Muscle of leg (tissue), 11 donors: ENCODE results near the gene GRID1. TPM values are rescaled to one million over a fixed set of nuclear protein-coding genes. Genes with fewer than 3 reads are reported as not detected.

Source experiments
- DNase-seq: peaks from one replicate; pipeline ENCODE4 v3.0.0; 2013
- H3K27ac ChIP-seq: one replicate; pipeline ENCODE4 v1.5.1; 2013; ENCODE audit warnings: mild to moderate bottlenecking, low read length, control low read depth
- H3K27me3 ChIP-seq: one replicate; pipeline ENCODE4 v1.6.1; 2013; ENCODE audit warnings: low read length; ENCODE audit not compliant: control insufficient read depth, insufficient read depth
- H3K36me3 ChIP-seq: one replicate; pipeline ENCODE4 v1.6.1; 2013; ENCODE audit warnings: low read length; ENCODE audit not compliant: control insufficient read depth, insufficient read depth
- H3K4me1 ChIP-seq: one replicate; pipeline ENCODE4 v1.6.1; 2013; ENCODE audit warnings: low read length; ENCODE audit not compliant: control insufficient read depth, insufficient read depth
- H3K4me3 ChIP-seq: one replicate; pipeline ENCODE4 v1.5.1; 2013; ENCODE audit warnings: low read length, control low read depth
- H3K9me3 ChIP-seq: replicated peaks from 2 replicates; pipeline ENCODE4 v1.6.1; 2013; ENCODE audit warnings: low read depth, low read length; ENCODE audit not compliant: control insufficient read depth
- WGBS: methylation state at CpG from one replicate; pipeline ENCODE4 v1.1.5; 2013; ENCODE audit warnings: missing lambda C conversion rate; ENCODE audit not compliant: insufficient coverage; 5-methylcytosine and 5-hydroxymethylcytosine counted together
- polyA plus RNA-seq, 8 donors: library from polyadenylated mRNA; unstranded; fragments of 120-200 nt; gene quantifications; one replicate each; pipeline versions ENCODE4 v1.2.1 to v1.2.3, GENCODE V29; 2013; ENCODE audit warnings: inconsistent platforms in 1 of 8, low replicate concordance in 1 of 8; ENCODE audit not compliant: insufficient read length in 8 of 8, insufficient read depth in 1 of 8
- total RNA-seq: library from RNA; stranded (reverse); fragments of 120-200 nt; gene quantifications from one replicate; pipeline ENCODE4 v1.2.4, GENCODE V29; 2013

GRID1 gene
- total and polyA plus RNA-seq, 9 donors: 2.4 to 6.1 (median 3.1) TPM

- peak; percentile 74 for DNase-seq
- H3K4me1 ChIP-seq: no peaks in the 10 kb centered on the region
- H3K36me3 ChIP-seq: no peaks in the 10 kb centered on the region
- H3K4me3 ChIP-seq: no peak overlapping the region
- no peaks in the 10 kb centered on the region for H3K9me3 ChIP-seq
- H3K27ac ChIP-seq: no peak overlapping the region
- WGBS: 29% methylated on average over 1 of the region's 2 CpGs
- no peaks in the 10 kb centered on the region for H3K27me3 ChIP-seq
These were observed 466.1 kb downstream of the GRID1 start for GRCh38 chr10:85900487-85900886.

- Histone ChIP-seq H3K4me3 (no peak overlapping the region), H3K9me3 (no peaks in the 10 kb centered on the region), H3K36me3 (no peaks in the 10 kb centered on the region), H3K27ac (no peak overlapping the region), H3K27me3 (no peaks in the 10 kb centered on the region), H3K4me1 (no peaks in the 10 kb centered on the region)
- 75% methylated on average over 5 of the region's 6 CpGs for WGBS
- DNase-seq: no peak
These were observed 466.5 kb downstream of the GRID1 start for GRCh38 chr10:85900061-85900460.

DNA sequence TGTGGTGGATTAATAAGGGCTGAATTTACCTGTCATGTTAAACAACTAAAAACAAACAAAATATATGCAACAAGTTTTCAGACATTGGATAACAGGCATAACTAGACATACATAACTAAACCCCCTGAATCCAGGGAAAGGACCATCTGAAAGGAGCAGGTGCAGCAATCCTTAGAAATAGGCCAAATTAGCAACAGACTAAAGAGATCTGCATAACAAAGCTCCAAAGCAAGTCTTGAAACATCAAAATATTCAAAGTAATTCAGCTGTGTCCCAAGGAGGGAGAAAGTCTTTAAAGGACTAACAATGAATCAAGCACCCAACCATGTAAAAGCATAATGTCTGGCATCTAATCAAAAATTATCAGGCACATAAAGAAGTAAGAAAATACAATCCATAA lies 475.1 kb downstream of the GRID1 start:
- Histone ChIP-seq H3K36me3 (no peaks in the 10 kb centered on the region), H3K4me3 (no peak overlapping the region), H3K9me3 (no peaks in the 10 kb centered on the region), H3K27ac (no peak overlapping the region), H3K27me3 (no peaks in the 10 kb centered on the region), H3K4me1 (no peaks in the 10 kb centered on the region)
- no peak for DNase-seq

GRCh38 chr10:85888559-85888958 lies 478.0 kb downstream of the GRID1 start:
- H3K4me1 ChIP-seq: no peaks in the 10 kb centered on the region
- no peaks in the 10 kb centered on the region for H3K9me3 ChIP-seq
- H3K27me3 ChIP-seq: no peaks in the 10 kb centered on the region
- no peak overlapping the region for H3K27ac ChIP-seq
- H3K36me3 ChIP-seq: no peaks in the 10 kb centered on the region
- WGBS: no CpG with 5 or more reads among the region's 2 CpGs
- no peak for DNase-seq
- H3K4me3 ChIP-seq: no peak overlapping the region

GRCh38 chr10:85888004-85888403 lies 478.6 kb downstream of the GRID1 start:
- no peaks in the 10 kb centered on the region for H3K9me3 ChIP-seq
- H3K4me1 ChIP-seq: no peaks in the 10 kb centered on the region
- H3K4me3 ChIP-seq: no peak overlapping the region
- no peak overlapping the region for H3K27ac ChIP-seq
- WGBS: 83% methylated on average over 3 of the region's 3 CpGs
- H3K27me3 ChIP-seq: no peaks in the 10 kb centered on the region
- no peak for DNase-seq
- no peaks in the 10 kb centered on the region for H3K36me3 ChIP-seq

GRCh38 chr10:85874208-85874607 lies 492.4 kb downstream of the GRID1 start:
- no peak for DNase-seq
- no peaks in the 10 kb centered on the region for H3K27me3 ChIP-seq
- H3K9me3 ChIP-seq: peaks cover 2% of the 10 kb centered on the region
- no peak overlapping the region for H3K4me3 ChIP-seq
- no peaks in the 10 kb centered on the region for H3K4me1 ChIP-seq
- no peak overlapping the region for H3K27ac ChIP-seq
- no peaks in the 10 kb centered on the region for H3K36me3 ChIP-seq

GRCh38 chr10:85873063-85873462 lies 493.5 kb downstream of the GRID1 start:
- Histone ChIP-seq H3K36me3 (no peaks in the 10 kb centered on the region), H3K27ac (no peak overlapping the region), H3K9me3 (peaks cover 2% of the 10 kb centered on the region), H3K27me3 (no peaks in the 10 kb centered on the region), H3K4me3 (no peak overlapping the region), H3K4me1 (no peaks in the 10 kb centered on the region)
- no peak for DNase-seq
- no CpG with 5 or more reads among the region's 3 CpGs for WGBS

- no peaks in the 10 kb centered on the region for H3K36me3 ChIP-seq
- peaks cover 6% of the 10 kb centered on the region for H3K4me1 ChIP-seq
- no peak overlapping the region for H3K4me3 ChIP-seq
- H3K27ac ChIP-seq: no peak overlapping the region
- no peaks in the 10 kb centered on the region for H3K9me3 ChIP-seq
- DNase-seq: no peak
- WGBS: 77% methylated on average over 4 of the region's 11 CpGs
- no peaks in the 10 kb centered on the region for H3K27me3 ChIP-seq
These were observed 497.7 kb downstream of the GRID1 start for GRCh38 chr10:85868627-85869499.

- no CpG with 5 or more reads among the region's 3 CpGs for WGBS
- H3K36me3 ChIP-seq: no peaks in the 10 kb centered on the region
- H3K27ac ChIP-seq: no peak overlapping the region
- H3K4me3 ChIP-seq: no peak overlapping the region
- no peaks in the 10 kb centered on the region for H3K27me3 ChIP-seq
- peak; percentile 7 for DNase-seq
- H3K4me1 ChIP-seq: peaks cover 11% of the 10 kb centered on the region
- H3K9me3 ChIP-seq: no peaks in the 10 kb centered on the region
These were observed 501.6 kb downstream of the GRID1 start for GRCh38 chr10:85864868-85865526.

DNA sequence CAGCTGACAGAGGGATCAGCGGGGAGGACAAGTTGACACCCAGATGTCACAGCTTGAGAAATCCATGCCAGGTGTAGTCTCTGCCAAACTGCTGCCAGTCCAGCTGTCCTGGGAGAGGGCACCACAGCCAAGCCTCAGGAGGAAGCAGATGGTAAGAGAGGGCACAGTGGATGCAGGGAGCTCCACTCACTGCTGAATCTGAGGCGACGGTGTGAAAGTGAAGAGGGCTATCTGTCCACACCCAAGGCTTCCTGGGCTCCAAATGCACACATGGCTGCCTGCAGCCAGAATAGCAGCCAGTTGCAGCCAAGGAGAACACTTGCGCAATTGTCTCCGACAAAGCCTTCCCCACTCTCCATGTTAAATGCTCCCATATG lies 502.4 kb downstream of the GRID1 start:
- 43% methylated on average over 3 of the region's 5 CpGs for WGBS
- DNase-seq: peak; percentile 75
- peaks cover 11% of the 10 kb centered on the region for H3K4me1 ChIP-seq
- no peaks in the 10 kb centered on the region for H3K36me3 ChIP-seq
- H3K27me3 ChIP-seq: no peaks in the 10 kb centered on the region
- H3K4me3 ChIP-seq: no peak overlapping the region
- no peaks in the 10 kb centered on the region for H3K9me3 ChIP-seq
- no peak overlapping the region for H3K27ac ChIP-seq
